Measurements from ENCODE around the gene TTC7B. TPM values are rescaled to one million over a fixed set of nuclear protein-coding genes. Genes with fewer than 3 reads are reported as not detected.

The TTC7B gene
- total RNA-seq, 1 donor from 2014 or later: 40.4 TPM

DNA sequence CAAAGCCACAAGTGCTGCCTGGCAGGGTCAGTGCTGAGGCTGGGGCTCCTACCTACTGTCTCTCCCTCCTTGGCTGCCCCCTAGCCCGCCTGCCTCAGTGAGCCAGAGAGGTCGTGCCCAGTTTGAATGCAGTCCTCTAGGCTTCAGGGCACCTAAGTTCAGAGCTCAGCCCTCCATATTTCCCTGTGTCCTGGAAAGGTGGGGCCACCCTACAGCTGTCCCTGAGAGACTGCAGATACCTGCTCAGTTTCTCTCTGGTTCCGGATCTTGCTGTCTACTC lies 276.8 kb downstream of the TTC7B start:
- no peak for TF ChIP-seq CTCF (conservative IDR thresholded peaks at IDR 0.05)
- no peaks in the 10 kb centered on the region for H3K27me3 Mint-ChIP-seq
- peaks cover 17% of the 10 kb centered on the region for H3K4me1 Mint-ChIP-seq (ENCODE audit: unreplicated experiment)
- H3K36me3 Mint-ChIP-seq: peaks cover 15% of the 10 kb centered on the region
- no peak overlapping the region for H3K4me3 Mint-ChIP-seq
- no peak overlapping the region for H3K27ac Mint-ChIP-seq
- H3K9me3 Mint-ChIP-seq: no peaks in the 10 kb centered on the region
- DNase-seq (ENCODE audit: extremely low spot score, unreplicated experiment): no peak

DNA sequence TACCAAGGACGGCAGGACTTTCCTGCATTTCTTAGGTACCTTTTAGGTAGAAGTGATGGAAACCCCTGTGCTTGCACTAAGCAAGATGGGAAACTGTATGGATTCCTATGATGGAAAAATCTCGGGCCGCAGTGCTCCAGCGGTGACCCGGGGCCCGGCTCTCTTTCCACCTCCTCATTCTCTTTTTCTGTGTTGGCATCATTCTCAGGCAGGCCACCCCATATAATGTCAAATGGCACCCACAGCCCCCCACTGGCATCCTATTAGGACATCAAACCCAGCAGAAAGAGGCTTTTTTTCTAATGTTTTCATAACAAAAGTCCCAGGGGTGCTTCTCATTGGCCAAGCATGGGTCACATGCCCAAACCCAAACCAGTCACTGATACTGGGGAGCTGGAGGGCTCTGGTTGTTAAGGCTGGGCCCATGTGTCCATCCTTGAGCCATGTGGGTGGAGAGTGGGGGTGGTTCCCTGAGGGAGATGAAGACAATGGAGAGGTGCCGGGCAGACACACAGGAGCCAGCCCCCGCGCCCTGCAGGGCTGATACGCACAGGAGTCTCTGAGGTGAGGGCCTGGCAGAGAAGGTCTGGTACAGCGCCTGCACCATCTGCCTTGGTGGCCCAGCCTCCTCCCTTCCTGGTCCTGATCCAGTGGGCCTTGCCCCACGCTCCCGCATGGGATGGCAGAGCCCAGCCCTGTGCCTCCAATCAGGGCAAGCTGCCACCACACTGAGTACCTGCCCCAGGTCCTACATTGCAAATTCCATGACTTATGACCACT lies 277.3 kb downstream of the TTC7B start:
- H3K27me3 Mint-ChIP-seq: no peaks in the 10 kb centered on the region
- H3K4me3 Mint-ChIP-seq: no peak overlapping the region
- H3K27ac Mint-ChIP-seq: no peak overlapping the region

DNA sequence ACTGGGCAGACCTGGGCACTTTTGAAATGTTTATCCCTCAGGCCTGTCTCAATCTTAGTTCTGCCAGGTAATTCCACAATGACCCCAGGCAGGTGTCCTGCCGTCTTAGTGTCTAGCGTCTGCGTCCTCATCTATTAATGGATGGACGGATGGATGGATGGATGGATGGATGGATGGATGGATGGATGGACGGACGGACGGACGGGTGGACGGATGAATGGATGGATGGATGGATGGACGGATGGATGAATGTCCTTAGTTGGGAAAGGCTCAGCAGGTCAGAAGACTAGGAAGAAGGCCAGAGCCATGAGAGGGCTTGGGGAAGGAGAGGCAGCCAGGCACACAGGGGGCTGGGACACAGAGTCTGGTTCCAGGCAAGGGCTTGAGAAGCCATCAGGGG lies 278.1 kb downstream of the TTC7B start:
- DNase-seq (ENCODE audit: extremely low spot score, unreplicated experiment): no peak
- H3K4me3 Mint-ChIP-seq: no peak overlapping the region
- H3K4me1 Mint-ChIP-seq (ENCODE audit: unreplicated experiment): peaks cover 9% of the 10 kb centered on the region
- peaks cover 15% of the 10 kb centered on the region for H3K36me3 Mint-ChIP-seq
- no peaks in the 10 kb centered on the region for H3K9me3 Mint-ChIP-seq
- no peak overlapping the region for H3K27ac Mint-ChIP-seq
- H3K27me3 Mint-ChIP-seq: no peaks in the 10 kb centered on the region
- no peak for TF ChIP-seq CTCF (conservative IDR thresholded peaks at IDR 0.05)

More for the DNA sequence above, 277.3 kb downstream of the TTC7B start:
- Mint-ChIP-seq H3K36me3 (peaks cover 15% of the 10 kb centered on the region), H3K9me3 (no peaks in the 10 kb centered on the region), H3K4me1 (ENCODE audit: unreplicated experiment) (peaks cover 17% of the 10 kb centered on the region)
- no peak for TF ChIP-seq CTCF (conservative IDR thresholded peaks at IDR 0.05)
- no peak for DNase-seq (ENCODE audit: extremely low spot score, unreplicated experiment)

DNA sequence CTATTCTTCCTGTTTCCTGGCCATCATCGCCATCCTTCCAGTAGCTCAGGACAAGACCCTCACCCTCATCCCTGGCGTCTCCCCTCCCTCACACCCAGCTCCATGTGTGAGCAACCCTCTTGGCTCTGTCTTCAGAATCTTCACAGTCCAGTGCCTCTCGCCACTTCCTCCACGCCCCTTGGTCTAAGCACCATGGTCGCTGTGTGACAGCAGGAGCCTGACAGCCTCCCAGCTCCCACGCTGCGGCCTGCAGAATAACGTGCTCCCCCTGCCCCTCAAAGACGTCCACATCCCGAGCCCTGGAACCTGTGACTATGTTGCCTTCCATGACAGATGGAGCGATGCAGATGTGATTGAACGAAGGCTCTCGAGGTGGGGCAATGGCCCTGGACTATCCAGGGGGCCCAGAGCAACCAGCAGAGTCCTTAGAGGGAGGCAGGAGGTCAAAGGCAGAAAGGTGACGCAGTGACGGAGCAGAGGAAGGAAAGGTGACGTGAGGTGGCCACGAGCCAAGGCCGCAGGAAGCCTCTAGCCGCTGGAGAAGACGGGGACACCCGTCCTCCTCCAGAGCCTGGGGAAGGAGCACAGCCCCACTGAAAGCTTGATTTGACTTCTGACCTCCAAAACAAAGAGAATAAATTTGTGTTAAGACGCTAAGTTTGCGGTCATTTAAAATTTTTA lies 279.6 kb downstream of the TTC7B start:
- Mint-ChIP-seq H3K9me3 (no peaks in the 10 kb centered on the region), H3K4me1 (ENCODE audit: unreplicated experiment) (peaks cover 8% of the 10 kb centered on the region), H3K27me3 (no peaks in the 10 kb centered on the region), H3K4me3 (no peak overlapping the region), H3K27ac (no peak overlapping the region), H3K36me3 (peaks cover 15% of the 10 kb centered on the region)
- TF ChIP-seq CTCF (conservative IDR thresholded peaks at IDR 0.05): no peak
- DNase-seq (ENCODE audit: extremely low spot score, unreplicated experiment): no peak

- no peak for DNase-seq (ENCODE audit: extremely low spot score, unreplicated experiment)
- Mint-ChIP-seq H3K4me3 (no peak overlapping the region), H3K9me3 (no peaks in the 10 kb centered on the region), H3K4me1 (ENCODE audit: unreplicated experiment) (peaks cover 8% of the 10 kb centered on the region), H3K27me3 (no peaks in the 10 kb centered on the region), H3K27ac (no peak overlapping the region), H3K36me3 (peaks cover 14% of the 10 kb centered on the region)
- TF ChIP-seq CTCF (conservative IDR thresholded peaks at IDR 0.05): no peak
Observed at GRCh38 chr14:90536092-90536491, 280.1 kb downstream of the TTC7B start.

Measured in type B pancreatic cell (in vitro differentiated cells).